KMS-11 (cell line): ENCODE results near the gene TEKT1.
"Not testable (repeated sequence)": the region's sequence is repeated elsewhere in the genome, so short reads cannot be mapped to it uniquely, and the experiment has no call there.

Source experiments
- H2AFZ ChIP-seq: fragments of 200-600 bp; sonication (generic); 2 replicates; pipeline ENCODE4 v1.6.1; 2016; ENCODE audit warnings: antibody characterized with exemption, mixed run types, low read depth
- H3K27ac ChIP-seq: fragments of 200-600 bp; sonication (generic); 2 replicates; pipeline ENCODE4 v1.6.1; 2016; ENCODE audit warnings: mild to moderate bottlenecking, mixed run types
- H3K27me3 ChIP-seq: fragments of 200-600 bp; sonication (generic); 2 replicates; pipeline ENCODE4 v1.6.1; 2017; ENCODE audit warnings: mild to moderate bottlenecking, low read depth, mixed run types, moderate library complexity; ENCODE audit not compliant: insufficient read depth
- H3K36me3 ChIP-seq: fragments of 200-600 bp; sonication (generic); 2 replicates; pipeline ENCODE4 v1.6.1; 2017; ENCODE audit warnings: mild to moderate bottlenecking, mixed run types; ENCODE audit not compliant: insufficient read depth
- H3K4me1 ChIP-seq: fragments of 200-600 bp; sonication (generic); 2 replicates; pipeline ENCODE4 v1.6.1; 2016; ENCODE audit warnings: mild to moderate bottlenecking, low read depth, mixed run types; ENCODE audit not compliant: poor library complexity, severe bottlenecking
- H3K4me2 ChIP-seq: fragments of 200-600 bp; sonication (generic); 2 replicates; pipeline ENCODE4 v1.7.0; 2016; ENCODE audit warnings: mild to moderate bottlenecking, mixed run types
- H3K4me3 ChIP-seq: fragments of 200-600 bp; sonication (generic); IDR thresholded peaks from 2 replicates; pipeline ENCODE4 v1.6.1; 2017; ENCODE audit warnings: low read depth, low read length, mixed read lengths; ENCODE audit not compliant: insufficient read depth
- H3K79me2 ChIP-seq: fragments of 200-600 bp; sonication (generic); 2 replicates; pipeline ENCODE4 v1.6.1; 2016; ENCODE audit warnings: low read depth, mixed run types; ENCODE audit not compliant: insufficient read depth
- H3K9ac ChIP-seq: fragments of 200-600 bp; sonication (generic); 2 replicates; pipeline ENCODE4 v1.6.1; 2016; ENCODE audit warnings: mild to moderate bottlenecking, mixed run types
- H4K20me1 ChIP-seq: fragments of 200-600 bp; sonication (generic); 2 replicates; pipeline ENCODE4 v1.6.1; 2016; ENCODE audit warnings: mild to moderate bottlenecking, mixed run types; ENCODE audit not compliant: insufficient read depth
- TF ChIP-seq, protein P1 (sequence below): fragments of 200-600 bp; sonication (generic); conservative IDR thresholded peaks from 2 replicates; pipeline ENCODE4 v1.6.1; 2017; ENCODE audit warnings: low read depth, mild to moderate bottlenecking, antibody characterized with exemption, low read length, moderate library complexity, mixed read lengths

The TEKT1 gene

DNA sequence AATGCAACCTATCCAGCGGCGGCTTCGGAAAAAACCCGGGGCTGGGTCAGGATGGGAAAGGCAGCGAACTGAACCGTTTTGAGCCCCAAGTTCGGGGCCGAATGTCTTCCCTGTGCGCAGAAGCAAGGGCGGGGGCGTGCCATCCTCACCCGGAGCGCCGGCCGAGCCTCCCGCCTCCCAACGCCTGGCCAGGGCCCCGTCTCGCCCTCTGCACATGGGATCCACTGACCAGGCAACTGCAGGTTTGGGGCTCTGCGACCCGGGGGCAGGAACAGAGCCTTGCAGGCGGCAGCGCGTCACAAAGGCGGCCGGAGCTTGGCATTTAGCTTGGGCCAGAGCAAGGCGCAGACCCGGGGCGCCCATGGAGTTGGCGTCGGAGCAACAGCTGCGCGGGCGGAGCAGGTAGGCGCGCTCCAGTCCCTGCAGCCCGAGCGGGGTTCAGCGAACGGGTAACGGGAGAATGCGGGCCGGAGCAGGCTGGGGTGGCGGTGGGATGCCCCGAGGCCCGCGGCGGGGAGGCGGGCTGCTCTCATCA lies 55.6 kb downstream of the TEKT1 start, which contains the start of gene FBXO39:
FBXO39 (plus strand) TSS at position 345 of the 535 bp plus-strand sequence. CDS start 3,654 bp downstream, outside the sequence.
- no peak within 1 kb of the TSS for H3K9ac ChIP-seq
- no peaks in the 10 kb centered on the region for H3K36me3 ChIP-seq
- H3K79me2 ChIP-seq: no peaks in the 10 kb centered on the region
- TF ChIP-seq, protein P1, sequence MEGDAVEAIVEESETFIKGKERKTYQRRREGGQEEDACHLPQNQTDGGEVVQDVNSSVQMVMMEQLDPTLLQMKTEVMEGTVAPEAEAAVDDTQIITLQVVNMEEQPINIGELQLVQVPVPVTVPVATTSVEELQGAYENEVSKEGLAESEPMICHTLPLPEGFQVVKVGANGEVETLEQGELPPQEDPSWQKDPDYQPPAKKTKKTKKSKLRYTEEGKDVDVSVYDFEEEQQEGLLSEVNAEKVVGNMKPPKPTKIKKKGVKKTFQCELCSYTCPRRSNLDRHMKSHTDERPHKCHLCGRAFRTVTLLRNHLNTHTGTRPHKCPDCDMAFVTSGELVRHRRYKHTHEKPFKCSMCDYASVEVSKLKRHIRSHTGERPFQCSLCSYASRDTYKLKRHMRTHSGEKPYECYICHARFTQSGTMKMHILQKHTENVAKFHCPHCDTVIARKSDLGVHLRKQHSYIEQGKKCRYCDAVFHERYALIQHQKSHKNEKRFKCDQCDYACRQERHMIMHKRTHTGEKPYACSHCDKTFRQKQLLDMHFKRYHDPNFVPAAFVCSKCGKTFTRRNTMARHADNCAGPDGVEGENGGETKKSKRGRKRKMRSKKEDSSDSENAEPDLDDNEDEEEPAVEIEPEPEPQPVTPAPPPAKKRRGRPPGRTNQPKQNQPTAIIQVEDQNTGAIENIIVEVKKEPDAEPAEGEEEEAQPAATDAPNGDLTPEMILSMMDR: no peak
- H2AFZ ChIP-seq: no peak within 1 kb of the TSS
- H3K4me3 ChIP-seq: no peak within 1 kb of the TSS
- no peak within 1 kb of the TSS for H3K4me2 ChIP-seq
- no peak within 1 kb of the TSS for H3K27ac ChIP-seq
- no peaks in the 10 kb centered on the region for H4K20me1 ChIP-seq
- H3K27me3 ChIP-seq: no peaks in the 10 kb centered on the region
- no peaks in the 10 kb centered on the region for H3K4me1 ChIP-seq

DNA sequence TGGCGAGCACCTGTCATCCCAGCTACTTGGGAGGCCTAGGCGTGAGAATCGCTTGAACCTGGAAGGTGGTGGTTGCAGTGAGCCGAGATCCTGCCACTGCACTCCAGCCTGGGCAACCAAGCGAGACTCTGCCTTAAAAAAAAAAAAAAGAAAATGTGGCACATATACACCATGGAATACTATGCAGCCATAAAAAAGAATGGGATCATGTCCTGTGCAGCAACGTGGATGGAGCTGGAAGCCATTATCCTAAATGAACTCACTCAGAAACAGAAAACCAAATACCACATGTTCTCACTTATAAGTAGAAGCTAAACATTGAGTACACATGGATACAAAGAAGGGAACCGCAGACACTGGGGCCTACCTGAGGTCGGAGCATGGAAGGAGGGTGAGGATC lies 56.6 kb downstream of the TEKT1 start:
- H3K79me2 ChIP-seq, H3K27me3 ChIP-seq, H3K9ac ChIP-seq, H2AFZ ChIP-seq, H3K4me2 ChIP-seq, H4K20me1 ChIP-seq, H3K4me1 ChIP-seq, H3K27ac ChIP-seq, H3K36me3 ChIP-seq, H3K4me3 ChIP-seq: not testable (repeated sequence)

DNA sequence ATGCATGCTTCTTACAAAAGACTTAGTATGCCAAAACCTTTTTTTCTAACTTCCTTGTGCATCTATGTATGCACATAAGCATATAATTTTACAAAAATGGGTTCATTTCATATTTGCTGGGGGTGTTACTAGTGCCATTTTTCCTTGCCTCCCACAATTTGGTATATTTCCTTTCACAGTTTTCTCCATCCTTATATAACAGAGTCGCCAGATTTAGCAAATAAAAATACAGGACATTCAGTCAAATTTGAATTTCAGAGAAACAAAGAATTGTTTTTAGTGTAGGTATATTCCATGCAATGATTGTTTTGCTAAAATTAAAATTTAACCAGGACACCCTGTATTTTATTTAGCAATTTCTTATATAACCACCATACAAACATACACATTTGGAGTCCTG lies 59.5 kb downstream of the TEKT1 start:
- H3K27me3 ChIP-seq: no peaks in the 10 kb centered on the region
- H3K4me2 ChIP-seq: no peak overlapping the region
- H2AFZ ChIP-seq: no peak overlapping the region
- H3K36me3 ChIP-seq: no peaks in the 10 kb centered on the region
- H4K20me1 ChIP-seq: no peaks in the 10 kb centered on the region
- H3K9ac ChIP-seq: no peak overlapping the region
- no peaks in the 10 kb centered on the region for H3K79me2 ChIP-seq
- TF ChIP-seq, protein P1: no peak
- H3K4me1 ChIP-seq: no peaks in the 10 kb centered on the region
- H3K4me3 ChIP-seq: no peak overlapping the region
- no peak overlapping the region for H3K27ac ChIP-seq

DNA sequence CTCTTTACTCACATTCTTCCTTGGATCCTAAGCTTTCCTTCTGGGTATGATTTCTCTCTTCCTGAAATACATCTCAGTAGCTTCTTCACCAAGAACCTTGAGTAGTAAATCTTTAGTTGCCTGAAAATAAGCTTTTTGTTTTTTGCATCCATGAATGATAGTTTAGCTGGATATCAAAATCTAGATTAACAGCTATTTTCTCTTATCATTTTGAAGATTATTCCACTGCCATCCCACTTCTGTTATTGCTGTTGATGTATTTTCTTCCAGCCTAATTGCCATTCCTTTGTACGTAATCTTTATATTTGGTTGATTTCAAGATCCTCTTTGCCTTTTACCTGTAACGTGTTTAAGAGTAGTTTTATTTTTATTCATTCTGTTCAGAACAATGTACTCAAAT lies 63.1 kb downstream of the TEKT1 start:
- Histone ChIP-seq H3K4me1 (no peaks in the 10 kb centered on the region), H3K9ac (no peak overlapping the region), H3K4me2 (no peak overlapping the region), H3K79me2 (no peaks in the 10 kb centered on the region), H3K4me3 (no peak overlapping the region), H3K36me3 (no peaks in the 10 kb centered on the region), H2AFZ (no peak overlapping the region), H3K27me3 (no peaks in the 10 kb centered on the region), H4K20me1 (no peaks in the 10 kb centered on the region), H3K27ac (no peak overlapping the region)
- TF ChIP-seq, protein P1: no peak

DNA sequence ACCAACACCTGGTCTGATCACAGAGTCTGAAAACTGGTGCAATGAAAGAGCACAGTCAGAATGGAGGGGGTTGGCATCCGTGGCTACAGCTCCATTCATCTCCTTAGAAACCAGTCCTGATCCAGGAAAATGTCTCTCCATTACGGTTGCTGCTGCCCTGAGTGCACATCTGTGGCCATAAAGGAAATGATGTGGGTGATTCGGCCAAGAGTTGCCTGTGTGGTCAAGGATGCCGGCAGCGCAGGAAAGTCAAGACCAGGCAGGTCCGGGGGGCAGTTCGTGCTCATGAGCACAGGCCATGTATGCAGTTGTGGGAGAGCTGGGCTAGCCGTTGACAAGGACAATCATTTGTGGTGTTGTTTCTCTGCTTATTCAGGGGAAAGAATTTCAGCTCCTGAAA lies 69.8 kb downstream of the TEKT1 start:
- Histone ChIP-seq H3K4me1 (no peaks in the 10 kb centered on the region), H4K20me1 (no peaks in the 10 kb centered on the region), H3K79me2 (no peaks in the 10 kb centered on the region), H3K36me3 (no peaks in the 10 kb centered on the region), H3K4me2 (no peak overlapping the region), H3K9ac (no peak overlapping the region), H2AFZ (no peak overlapping the region), H3K27ac (no peak overlapping the region), H3K27me3 (no peaks in the 10 kb centered on the region), H3K4me3 (no peak overlapping the region)
- TF ChIP-seq, protein P1: no peak
